HepG2 (cell line): ENCODE data around the gene GPR158.

Source experiments
- ZNF232 ChIP-seq: sonication (generic); formaldehyde crosslinking; IDR thresholded peaks from 2 replicates; pipeline ENCODE4 v1.4.0; 2020; ENCODE audit warnings: missing genetic modification reagents, borderline replicate concordance
- ZNF292 ChIP-seq: sonication (generic); formaldehyde crosslinking; IDR thresholded peaks from 2 replicates; pipeline ENCODE4 v1.8.1; 2022; ENCODE audit warnings: mild to moderate bottlenecking, low read depth, missing genetic modification reagents, borderline replicate concordance

DNA sequence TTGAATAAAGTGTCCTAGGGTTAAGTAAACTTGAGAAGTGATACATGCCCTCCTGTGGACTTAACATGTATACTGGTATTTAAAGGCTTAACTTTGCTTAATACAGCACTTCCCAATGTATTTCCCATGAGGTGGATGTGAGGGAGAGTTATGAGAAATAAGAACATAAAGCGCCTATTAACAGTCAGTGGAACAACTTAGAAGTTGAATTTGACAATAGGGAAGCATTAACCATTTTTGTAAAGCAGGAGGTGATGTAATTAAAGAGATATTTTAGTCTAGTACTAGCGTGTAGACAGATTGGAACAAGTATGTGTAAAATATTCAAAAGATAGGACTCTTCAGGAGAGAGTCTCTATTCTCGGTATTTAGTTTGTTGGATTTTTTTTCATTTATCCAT is 322.4 kb downstream of the GPR158 start:
- TF ChIP-seq ZNF232 (CRISPR knock-in tag) (no peak), ZNF292 (CRISPR knock-in tag) (no peak)
